HepG2 (cell line): Measurements from ENCODE around the gene ANKRD29. TPM values are rescaled to one million over a fixed set of nuclear protein-coding genes. Genes with fewer than 3 reads are reported as not detected.

Experiments
- GPN1 ChIP-seq: sonication (generic); formaldehyde crosslinking; IDR thresholded peaks from 2 replicates; pipeline ENCODE4 v1.5.1; 2020; ENCODE audit warnings: missing genetic modification reagents, borderline replicate concordance
- HDAC1 ChIP-seq: sonication (generic); formaldehyde crosslinking; IDR thresholded peaks from 2 replicates; pipeline ENCODE4 v1.5.1; 2020; ENCODE audit warnings: mild to moderate bottlenecking, missing genetic modification reagents
- IRF2 ChIP-seq: IDR thresholded peaks from 2 replicates; pipeline ENCODE4 v1.6.1; 2018; ENCODE audit warnings: missing genetic modification reagents, missing compliant biosample characterization
- ISX ChIP-seq: sonication (generic); formaldehyde crosslinking; conservative IDR thresholded peaks from 2 replicates; pipeline ENCODE4 v1.5.0; 2020; ENCODE audit warnings: missing genetic modification reagents
- JUNB ChIP-seq: sonication (generic); formaldehyde crosslinking; IDR thresholded peaks from 2 replicates; pipeline ENCODE4 v1.8.0; 2022; ENCODE audit warnings: missing genetic modification reagents, mild to moderate bottlenecking, borderline replicate concordance
- KLF9 ChIP-seq: IDR thresholded peaks from 2 replicates; pipeline ENCODE4 v1.6.1; 2016; ENCODE audit warnings: low read depth
- MED8 ChIP-seq: sonication (generic); formaldehyde crosslinking; IDR thresholded peaks from 2 replicates; pipeline ENCODE4 v1.8.1; 2023; ENCODE audit warnings: mild to moderate bottlenecking, missing genetic modification reagents; ENCODE audit not compliant: insufficient replicate concordance
- PBX3 ChIP-seq: sonication (generic); formaldehyde crosslinking; IDR thresholded peaks from 2 replicates; pipeline ENCODE4 v1.8.1; 2023; ENCODE audit warnings: missing genetic modification reagents, inconsistent platforms, borderline replicate concordance
- SCMH1 ChIP-seq: sonication (generic); formaldehyde crosslinking; IDR thresholded peaks from 2 replicates; pipeline ENCODE4 v1.9.0; 2021; ENCODE audit warnings: missing genetic modification reagents, mild to moderate bottlenecking, borderline replicate concordance
- SRSF9 ChIP-seq: fragments of 200-400 bp; formaldehyde crosslinking; IDR thresholded peaks from 2 replicates; pipeline ENCODE4 v1.6.1; 2018; ENCODE audit warnings: borderline replicate concordance, mild to moderate bottlenecking, low read depth, low read length; ENCODE audit not compliant: insufficient read depth, poor library complexity, severe bottlenecking
- TP53 ChIP-seq: sonication (generic); formaldehyde crosslinking; conservative IDR thresholded peaks from 2 replicates; pipeline ENCODE4 v1.4.0; 2020; ENCODE audit warnings: missing genetic modification reagents
- TRIM24 ChIP-seq: sonication (generic); formaldehyde crosslinking; IDR thresholded peaks from 2 replicates; pipeline ENCODE4 v1.8.0; 2022; ENCODE audit warnings: mild to moderate bottlenecking, missing genetic modification reagents
- ZBTB2 ChIP-seq: sonication (generic); formaldehyde crosslinking; IDR thresholded peaks from 2 replicates; pipeline ENCODE4 v1.8.0; 2022; ENCODE audit warnings: low read depth, missing genetic modification reagents
- ZNF180 ChIP-seq: sonication (generic); formaldehyde crosslinking; IDR thresholded peaks from 2 replicates; pipeline ENCODE4 v1.4.0; 2020; ENCODE audit warnings: low read depth, missing genetic modification reagents, borderline replicate concordance
- ZNF460 ChIP-seq: sonication (generic); formaldehyde crosslinking; IDR thresholded peaks from 2 replicates; pipeline ENCODE4 v1.5.1; 2020; ENCODE audit warnings: missing genetic modification reagents, mild to moderate bottlenecking, borderline replicate concordance
- ZNF543 ChIP-seq: sonication (generic); formaldehyde crosslinking; IDR thresholded peaks from 2 replicates; pipeline ENCODE4 v1.4.0; 2020; ENCODE audit warnings: mild to moderate bottlenecking, missing genetic modification reagents
- ZNF546 ChIP-seq: sonication (generic); formaldehyde crosslinking; conservative IDR thresholded peaks from 2 replicates; pipeline ENCODE4 v1.8.1; 2023; ENCODE audit warnings: mild to moderate bottlenecking, missing genetic modification reagents
- ZNF768 ChIP-seq: sonication (generic); formaldehyde crosslinking; IDR thresholded peaks from 2 replicates; pipeline ENCODE4 v1.4.0; 2020; ENCODE audit warnings: missing genetic modification reagents
- polyA plus RNA-seq, 8 experiments: library from polyadenylated mRNA; depleted of rRNA in 3 of 8; stranded (reverse) in 7 of 8; unstranded in 1 of 8; fragments of >200 nt; fragmentation: Illumina TruSeq in 4 of 8; extraction: Trizol in 4 of 8; gene quantifications; 2 replicates each; pipeline versions ENCODE4 v1.2.1 to v1.2.3, GENCODE V29; 2011 to 2016; ENCODE audit warnings: low read depth in 4 of 8, missing spikeins in 1 of 8, mixed read lengths in 1 of 8; ENCODE audit not compliant: insufficient read depth in 1 of 8
- total RNA-seq, 5 experiments: library from RNA; depleted of rRNA; stranded (reverse); fragments of >200 nt; fragmentation: Illumina TruSeq; extraction: Trizol; gene quantifications; 2 replicates each; pipeline ENCODE4 v1.2.3, GENCODE V29; 2016; ENCODE audit warnings: low read depth in 1 of 5
- TF ChIP-seq, protein P1 (sequence below): sonication (generic); formaldehyde crosslinking; IDR thresholded peaks from 2 replicates; pipeline ENCODE4 v1.5.0; 2020; ENCODE audit warnings: mild to moderate bottlenecking, missing genetic modification reagents, borderline replicate concordance
- TF ChIP-seq, protein P2 (sequence below): sonication (generic); formaldehyde crosslinking; conservative IDR thresholded peaks from 2 replicates; pipeline ENCODE4 v1.4.0; 2020; ENCODE audit warnings: missing genetic modification reagents
- TF ChIP-seq, protein P3 (sequence below): sonication (generic); formaldehyde crosslinking; IDR thresholded peaks from 2 replicates; pipeline ENCODE4 v1.8.1; 2023; ENCODE audit warnings: mild to moderate bottlenecking, missing genetic modification reagents, borderline replicate concordance

The ANKRD29 gene
- total and polyA plus RNA-seq, 2 of the 13 experiments (the other 11 are each of a cell fraction or from before 2014, with no cell fraction given) = not detected

GRCh38 chr18:23569299-23570063 is 93.2 kb downstream of the ANKRD29 start (continued):
- TF ChIP-seq, protein P1, sequence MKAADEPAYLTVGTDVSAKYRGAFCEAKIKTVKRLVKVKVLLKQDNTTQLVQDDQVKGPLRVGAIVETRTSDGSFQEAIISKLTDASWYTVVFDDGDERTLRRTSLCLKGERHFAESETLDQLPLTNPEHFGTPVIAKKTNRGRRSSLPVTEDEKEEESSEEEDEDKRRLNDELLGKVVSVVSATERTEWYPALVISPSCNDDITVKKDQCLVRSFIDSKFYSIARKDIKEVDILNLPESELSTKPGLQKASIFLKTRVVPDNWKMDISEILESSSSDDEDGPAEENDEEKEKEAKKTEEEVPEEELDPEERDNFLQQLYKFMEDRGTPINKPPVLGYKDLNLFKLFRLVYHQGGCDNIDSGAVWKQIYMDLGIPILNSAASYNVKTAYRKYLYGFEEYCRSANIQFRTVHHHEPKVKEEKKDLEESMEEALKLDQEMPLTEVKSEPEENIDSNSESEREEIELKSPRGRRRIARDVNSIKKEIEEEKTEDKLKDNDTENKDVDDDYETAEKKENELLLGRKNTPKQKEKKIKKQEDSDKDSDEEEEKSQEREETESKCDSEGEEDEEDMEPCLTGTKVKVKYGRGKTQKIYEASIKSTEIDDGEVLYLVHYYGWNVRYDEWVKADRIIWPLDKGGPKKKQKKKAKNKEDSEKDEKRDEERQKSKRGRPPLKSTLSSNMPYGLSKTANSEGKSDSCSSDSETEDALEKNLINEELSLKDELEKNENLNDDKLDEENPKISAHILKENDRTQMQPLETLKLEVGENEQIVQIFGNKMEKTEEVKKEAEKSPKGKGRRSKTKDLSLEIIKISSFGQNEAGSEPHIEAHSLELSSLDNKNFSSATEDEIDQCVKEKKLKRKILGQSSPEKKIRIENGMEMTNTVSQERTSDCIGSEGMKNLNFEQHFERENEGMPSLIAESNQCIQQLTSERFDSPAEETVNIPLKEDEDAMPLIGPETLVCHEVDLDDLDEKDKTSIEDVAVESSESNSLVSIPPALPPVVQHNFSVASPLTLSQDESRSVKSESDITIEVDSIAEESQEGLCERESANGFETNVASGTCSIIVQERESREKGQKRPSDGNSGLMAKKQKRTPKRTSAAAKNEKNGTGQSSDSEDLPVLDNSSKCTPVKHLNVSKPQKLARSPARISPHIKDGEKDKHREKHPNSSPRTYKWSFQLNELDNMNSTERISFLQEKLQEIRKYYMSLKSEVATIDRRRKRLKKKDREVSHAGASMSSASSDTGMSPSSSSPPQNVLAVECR (CRISPR knock-in tag) = no peak; the same call in 1 of the 2 replicates
- TF ChIP-seq SRSF9 (no peak), ZBTB2 (CRISPR knock-in tag) (no peak), ISX (CRISPR knock-in tag) (no peak), TRIM24 (CRISPR knock-in tag) (no peak), SCMH1 (CRISPR knock-in tag) (no peak), ZNF460 (CRISPR knock-in tag) (peak; percentile 94), ZNF768 (peak; percentile 34; the same call in 1 of the 2 replicates), HDAC1 (CRISPR knock-in tag) (peak; percentile 35; the same call in 1 of the 2 replicates), ZNF180 (CRISPR knock-in tag) (no peak), ZNF546 (CRISPR knock-in tag) (no peak), GPN1 (CRISPR knock-in tag) (no peak), ZNF543 (CRISPR knock-in tag) (no peak), PBX3 (CRISPR knock-in tag) (no peak), TP53 (CRISPR knock-in tag) (no peak), JUNB (CRISPR knock-in tag) (no peak), KLF9 (no peak), MED8 (CRISPR knock-in tag) (no peak), IRF2 (peak; percentile 43; the same call in 1 of the 2 replicates)
- TF ChIP-seq, protein P2, sequence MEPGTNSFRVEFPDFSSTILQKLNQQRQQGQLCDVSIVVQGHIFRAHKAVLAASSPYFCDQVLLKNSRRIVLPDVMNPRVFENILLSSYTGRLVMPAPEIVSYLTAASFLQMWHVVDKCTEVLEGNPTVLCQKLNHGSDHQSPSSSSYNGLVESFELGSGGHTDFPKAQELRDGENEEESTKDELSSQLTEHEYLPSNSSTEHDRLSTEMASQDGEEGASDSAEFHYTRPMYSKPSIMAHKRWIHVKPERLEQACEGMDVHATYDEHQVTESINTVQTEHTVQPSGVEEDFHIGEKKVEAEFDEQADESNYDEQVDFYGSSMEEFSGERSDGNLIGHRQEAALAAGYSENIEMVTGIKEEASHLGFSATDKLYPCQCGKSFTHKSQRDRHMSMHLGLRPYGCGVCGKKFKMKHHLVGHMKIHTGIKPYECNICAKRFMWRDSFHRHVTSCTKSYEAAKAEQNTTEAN = 0 out of 2 replicates have a peak, but pooled peaks have one; percentile 13
- TF ChIP-seq, protein P3, sequence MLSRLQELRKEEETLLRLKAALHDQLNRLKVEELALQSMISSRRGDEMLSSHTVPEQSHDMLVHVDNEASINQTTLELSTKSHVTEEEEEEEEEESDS (CRISPR knock-in tag) = no peak
